WERI-Rb-1 (cell line): ENCODE measurements around the gene LAIR1.

Experiments used
- DNase-seq: peaks from one replicate; pipeline ENCODE4 v3.0.0-alpha.2; 2020
- H3K27ac ChIP-seq: fragments of 250-450 bp; sonication (Bioruptor Pico); 2 replicates; pipeline ENCODE4 v1.5.1; 2020; ENCODE audit warnings: mild to moderate bottlenecking, moderate library complexity
- H3K27me3 ChIP-seq: fragments of 250-450 bp; sonication (Bioruptor Pico); 2 replicates; pipeline ENCODE4 v1.5.1; 2021; ENCODE audit warnings: mild to moderate bottlenecking, low read depth, moderate library complexity; ENCODE audit not compliant: insufficient read depth, severe bottlenecking
- H3K36me3 ChIP-seq: fragments of 250-450 bp; sonication (Bioruptor Pico); 2 replicates; pipeline ENCODE4 v1.5.1; 2020; ENCODE audit warnings: mild to moderate bottlenecking, moderate library complexity
- H3K4me3 ChIP-seq: 2 replicates; pipeline ENCODE4 v1.5.1; 2011; ENCODE audit warnings: low read depth, mild to moderate bottlenecking, control low read depth, low read length
- H3K9me3 ChIP-seq: fragments of 250-450 bp; sonication (Bioruptor Pico); 2 replicates; pipeline ENCODE4 v1.5.1; 2021; ENCODE audit warnings: mild to moderate bottlenecking, moderate library complexity; ENCODE audit not compliant: severe bottlenecking
- TF ChIP-seq, protein P1 (sequence below): IDR thresholded peaks from 2 replicates; pipeline ENCODE4 v1.5.1; 2011; ENCODE audit warnings: low read depth, mild to moderate bottlenecking, control low read depth, inconsistent platforms, low read length

LAIR1 gene

DNA sequence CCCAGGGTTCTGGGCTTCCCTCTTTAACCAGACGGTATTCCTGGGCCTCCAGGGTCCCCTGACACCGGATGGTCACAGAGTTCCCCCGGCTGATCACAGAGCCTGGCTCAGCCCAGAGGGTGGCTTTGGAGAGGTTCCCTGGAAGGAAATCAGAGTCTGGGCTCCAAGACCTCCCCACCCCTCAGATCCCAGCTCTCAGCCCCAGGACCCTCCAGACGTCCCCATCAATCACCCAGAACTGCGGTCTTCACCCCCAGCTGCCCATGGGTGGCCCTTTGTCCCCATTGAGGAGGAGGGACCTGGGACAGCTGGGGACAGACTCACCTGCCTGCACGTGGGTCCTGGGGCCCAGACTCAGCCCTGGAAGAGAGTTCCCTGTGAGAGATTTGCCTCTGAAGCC lies 52.7 kb downstream of the LAIR1 start:
- H3K27me3 ChIP-seq = peaks cover 86% of the 10 kb centered on the region

DNA sequence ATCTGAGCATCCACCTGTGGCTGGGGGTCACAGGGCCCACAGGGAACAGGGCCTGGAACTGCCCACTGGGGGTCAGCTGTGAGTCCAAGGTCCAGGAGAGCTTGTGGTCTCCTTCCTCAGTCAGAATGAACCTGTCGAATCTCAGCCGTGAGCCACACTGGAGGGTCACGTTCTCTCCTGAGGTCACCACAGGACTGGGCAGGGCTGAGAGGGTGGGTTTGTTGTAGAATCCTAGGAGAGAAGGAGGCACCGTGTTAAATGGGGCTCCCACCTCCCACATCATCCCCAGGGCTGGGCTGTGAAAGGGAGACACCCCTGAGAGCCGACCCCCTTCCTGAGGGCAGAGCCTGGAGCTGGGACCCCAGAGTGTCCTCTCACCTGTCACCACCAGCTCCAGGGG lies 53.2 kb downstream of the LAIR1 start:
- TF ChIP-seq, protein P1, sequence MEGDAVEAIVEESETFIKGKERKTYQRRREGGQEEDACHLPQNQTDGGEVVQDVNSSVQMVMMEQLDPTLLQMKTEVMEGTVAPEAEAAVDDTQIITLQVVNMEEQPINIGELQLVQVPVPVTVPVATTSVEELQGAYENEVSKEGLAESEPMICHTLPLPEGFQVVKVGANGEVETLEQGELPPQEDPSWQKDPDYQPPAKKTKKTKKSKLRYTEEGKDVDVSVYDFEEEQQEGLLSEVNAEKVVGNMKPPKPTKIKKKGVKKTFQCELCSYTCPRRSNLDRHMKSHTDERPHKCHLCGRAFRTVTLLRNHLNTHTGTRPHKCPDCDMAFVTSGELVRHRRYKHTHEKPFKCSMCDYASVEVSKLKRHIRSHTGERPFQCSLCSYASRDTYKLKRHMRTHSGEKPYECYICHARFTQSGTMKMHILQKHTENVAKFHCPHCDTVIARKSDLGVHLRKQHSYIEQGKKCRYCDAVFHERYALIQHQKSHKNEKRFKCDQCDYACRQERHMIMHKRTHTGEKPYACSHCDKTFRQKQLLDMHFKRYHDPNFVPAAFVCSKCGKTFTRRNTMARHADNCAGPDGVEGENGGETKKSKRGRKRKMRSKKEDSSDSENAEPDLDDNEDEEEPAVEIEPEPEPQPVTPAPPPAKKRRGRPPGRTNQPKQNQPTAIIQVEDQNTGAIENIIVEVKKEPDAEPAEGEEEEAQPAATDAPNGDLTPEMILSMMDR = no peak
- Histone ChIP-seq H3K4me3 (no peak overlapping the region), H3K36me3 (no peaks in the 10 kb centered on the region), H3K9me3 (peaks cover 7% of the 10 kb centered on the region), H3K27ac (no peak overlapping the region), H3K27me3 (peaks cover 84% of the 10 kb centered on the region)
- no peak for DNase-seq

More for the DNA sequence above, 52.7 kb downstream of the LAIR1 start:
- Histone ChIP-seq H3K27ac (no peak overlapping the region), H3K9me3 (peaks cover 7% of the 10 kb centered on the region), H3K4me3 (no peak overlapping the region), H3K36me3 (no peaks in the 10 kb centered on the region)
- no peak for DNase-seq
- TF ChIP-seq, protein P1 = no peak

DNA sequence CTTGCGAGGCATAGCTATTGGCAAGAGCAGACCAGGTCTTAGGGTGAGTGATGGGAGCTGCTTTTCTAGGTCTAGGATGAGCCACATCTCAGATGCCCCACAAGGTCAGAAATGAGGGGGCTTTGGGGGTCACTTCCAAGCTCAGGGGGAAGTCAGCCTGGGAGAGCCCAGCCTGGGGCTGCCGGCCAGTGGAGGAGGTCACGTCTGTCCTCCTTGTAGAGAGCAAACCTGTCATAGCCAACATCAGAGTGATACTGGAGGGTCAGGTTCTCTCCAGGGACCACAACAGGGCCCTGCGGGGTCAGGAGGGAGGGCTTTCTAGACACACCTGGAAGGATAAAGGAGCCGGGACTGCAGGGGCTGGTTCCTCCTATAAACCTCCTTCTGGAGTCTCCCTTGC lies 54.2 kb downstream of the LAIR1 start:
- H3K4me3 ChIP-seq = no peak overlapping the region
- TF ChIP-seq, protein P1 = no peak
- no peaks in the 10 kb centered on the region for H3K36me3 ChIP-seq
- peaks cover 84% of the 10 kb centered on the region for H3K27me3 ChIP-seq
- peaks cover 7% of the 10 kb centered on the region for H3K9me3 ChIP-seq
- no peak for DNase-seq
- no peak overlapping the region for H3K27ac ChIP-seq

DNA sequence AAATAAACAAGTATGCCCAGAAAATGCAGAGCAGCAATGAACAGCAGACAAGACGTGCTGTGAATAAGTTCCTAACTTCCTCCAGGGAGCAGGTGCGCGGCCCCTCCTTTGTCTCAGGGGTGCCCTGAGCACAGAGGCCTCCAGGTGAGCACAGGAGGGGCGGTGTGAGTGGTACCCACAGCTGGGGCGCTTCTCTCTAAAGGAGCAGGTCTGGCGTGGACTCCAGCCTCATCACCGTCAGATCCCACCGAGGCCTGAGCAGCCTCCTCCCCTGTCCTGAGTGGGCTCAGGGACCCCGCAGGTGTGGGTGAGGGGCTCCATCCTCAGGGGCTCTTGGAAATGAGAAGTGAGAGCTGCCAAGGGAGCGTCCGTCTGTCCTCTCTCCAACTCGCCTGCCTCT lies 54.9 kb downstream of the LAIR1 start:
- TF ChIP-seq, protein P1 = no peak
- Histone ChIP-seq H3K36me3 (no peaks in the 10 kb centered on the region), H3K27ac (no peak overlapping the region), H3K9me3 (peaks cover 3% of the 10 kb centered on the region), H3K4me3 (no peak overlapping the region), H3K27me3 (peaks cover 85% of the 10 kb centered on the region)
- DNase-seq = no peak

DNA sequence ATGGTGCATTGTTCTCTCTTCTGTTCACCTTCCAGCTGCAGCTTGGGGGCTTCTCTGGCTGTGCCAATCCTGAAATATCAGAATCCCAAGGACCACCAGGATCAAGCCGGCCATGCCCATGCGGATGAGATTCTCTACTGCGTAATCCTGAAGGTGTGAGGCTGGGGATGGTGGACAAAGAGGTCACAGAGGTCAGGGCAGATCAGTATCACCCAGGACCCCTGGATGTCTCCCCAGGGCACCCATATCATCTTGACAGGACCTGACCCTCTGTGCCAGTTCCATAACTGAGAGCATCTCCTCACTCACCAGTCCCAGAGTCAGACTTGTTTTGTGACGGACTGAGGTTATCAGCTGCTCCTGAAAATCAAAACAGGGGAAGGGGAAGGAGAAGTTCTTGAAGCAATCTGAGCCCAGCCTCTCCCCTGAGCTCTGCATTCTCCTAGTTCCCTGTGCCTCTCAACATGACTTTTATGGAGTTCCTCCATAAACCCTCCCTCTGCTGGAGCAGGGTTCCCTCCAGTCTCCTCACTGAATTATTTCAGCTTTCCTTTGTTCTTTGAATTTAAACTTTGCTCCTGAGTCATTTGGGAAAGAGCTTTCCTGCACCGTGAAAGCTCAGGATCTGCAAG lies 57.2 kb downstream of the LAIR1 start:
- DNase-seq = no peak
- no peaks in the 10 kb centered on the region for H3K9me3 ChIP-seq
- no peak overlapping the region for H3K4me3 ChIP-seq
- H3K27ac ChIP-seq = no peak overlapping the region
- peaks cover 93% of the 10 kb centered on the region for H3K27me3 ChIP-seq
- TF ChIP-seq, protein P1 = no peak
- no peaks in the 10 kb centered on the region for H3K36me3 ChIP-seq

DNA sequence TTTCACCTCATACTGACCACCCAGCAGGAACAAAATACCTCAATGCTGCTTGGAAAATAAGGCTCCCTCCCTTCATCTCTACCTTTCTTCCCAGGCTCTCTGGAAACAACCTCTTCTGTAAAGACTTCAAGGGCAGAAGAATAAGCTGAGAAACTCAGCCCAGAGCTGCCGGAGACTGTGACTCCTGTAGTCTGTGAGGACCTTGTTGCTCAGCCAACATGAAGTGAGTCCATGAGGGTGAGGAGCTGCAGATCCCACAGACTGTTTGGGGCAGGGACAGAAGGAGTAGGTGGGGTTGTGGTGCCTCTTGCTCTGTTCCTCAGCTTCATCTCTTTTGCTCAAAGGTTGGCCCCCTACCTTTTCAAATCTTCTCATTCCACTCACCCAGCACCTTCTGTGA lies 59.6 kb downstream of the LAIR1 start:
- Histone ChIP-seq H3K9me3 (no peaks in the 10 kb centered on the region), H3K27ac (no peak overlapping the region), H3K36me3 (no peaks in the 10 kb centered on the region), H3K4me3 (no peak overlapping the region), H3K27me3 (peaks cover 93% of the 10 kb centered on the region)
- TF ChIP-seq, protein P1 = no peak
- no peak for DNase-seq
